Fibroblast of skin of right biceps (primary cell): ENCODE measurements around the gene TENT4B.
A peak's percentile ranks its signal among the peaks of the same experiment; 100 is the strongest.

Experiments used
- DNase-seq: peaks from one replicate; pipeline ENCODE4 v3.0.0-alpha.2; 2013

The TENT4B gene

DNA sequence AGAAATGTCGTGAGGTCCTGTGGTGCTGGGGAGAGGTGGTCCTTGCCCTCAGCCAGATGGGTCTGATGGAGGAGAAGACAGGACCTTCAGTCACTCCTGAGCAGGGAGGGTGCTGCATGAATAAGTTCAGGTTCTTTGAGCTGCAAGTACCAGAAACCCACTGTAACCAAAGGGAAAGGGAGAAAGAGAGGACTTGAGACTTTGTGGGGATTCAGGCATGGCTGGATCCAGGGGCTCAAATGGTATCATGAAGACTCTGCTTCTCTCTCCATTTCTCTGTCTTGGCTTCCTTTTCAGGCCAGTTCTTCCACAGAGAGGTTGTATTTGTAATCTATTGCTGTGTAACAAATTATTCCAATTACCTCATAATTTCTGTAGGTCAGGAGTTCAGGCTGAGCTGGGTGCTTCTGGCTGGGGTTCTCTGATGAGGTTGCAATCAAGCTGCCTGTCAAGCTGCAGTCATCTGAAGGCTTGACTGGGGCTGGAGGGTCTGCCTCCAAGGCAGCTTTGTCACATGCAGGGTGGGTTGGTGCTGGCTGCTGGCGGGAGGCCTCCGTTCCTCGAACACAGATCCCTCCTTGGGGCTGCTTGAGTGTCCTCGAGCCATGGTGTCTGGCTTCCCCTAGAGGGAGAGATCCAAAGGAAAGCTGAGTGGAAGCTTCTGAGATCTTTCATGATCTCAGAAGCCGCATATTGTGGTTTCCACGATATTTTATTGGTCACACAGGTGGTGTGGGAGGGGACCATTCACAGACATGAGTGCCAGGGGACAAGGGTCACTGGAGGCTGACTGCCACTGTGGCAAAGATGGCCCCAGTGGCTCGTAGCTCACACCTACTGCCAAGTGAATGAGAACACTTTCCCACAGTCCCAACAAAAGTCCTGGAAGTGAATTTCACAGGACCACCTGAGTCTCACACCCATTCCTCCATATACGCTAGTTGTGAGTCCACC lies 107.4 kb downstream of the TENT4B start:
- DNase-seq: no peak

DNA sequence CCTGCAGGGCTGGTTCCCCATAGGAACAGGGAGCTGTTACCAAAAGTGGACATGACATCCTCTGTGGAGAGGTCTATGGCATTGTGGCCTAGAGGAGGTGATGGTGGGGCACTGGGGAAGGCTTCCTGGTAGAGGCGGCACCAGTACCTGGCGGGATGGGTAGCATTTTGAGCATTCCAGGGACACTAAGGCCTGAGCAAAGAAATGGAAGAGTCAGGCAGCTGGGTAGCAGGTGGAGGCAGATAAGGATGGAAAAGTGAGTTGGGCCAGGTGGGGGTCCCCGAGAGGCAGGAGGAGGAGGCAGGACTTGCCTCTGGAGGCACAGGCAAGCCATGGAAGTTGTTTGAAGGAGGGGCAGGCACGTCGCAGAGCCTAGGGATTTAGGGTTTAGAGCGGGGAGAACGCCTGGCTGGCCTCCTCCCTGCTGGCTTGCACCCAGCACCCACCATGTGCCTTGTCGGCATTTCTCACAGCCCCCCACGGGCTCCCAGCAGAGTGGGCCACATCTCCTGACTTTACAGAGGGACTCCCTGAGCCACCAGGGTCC lies 108.1 kb downstream of the TENT4B start:
- DNase-seq: no peak

DNA sequence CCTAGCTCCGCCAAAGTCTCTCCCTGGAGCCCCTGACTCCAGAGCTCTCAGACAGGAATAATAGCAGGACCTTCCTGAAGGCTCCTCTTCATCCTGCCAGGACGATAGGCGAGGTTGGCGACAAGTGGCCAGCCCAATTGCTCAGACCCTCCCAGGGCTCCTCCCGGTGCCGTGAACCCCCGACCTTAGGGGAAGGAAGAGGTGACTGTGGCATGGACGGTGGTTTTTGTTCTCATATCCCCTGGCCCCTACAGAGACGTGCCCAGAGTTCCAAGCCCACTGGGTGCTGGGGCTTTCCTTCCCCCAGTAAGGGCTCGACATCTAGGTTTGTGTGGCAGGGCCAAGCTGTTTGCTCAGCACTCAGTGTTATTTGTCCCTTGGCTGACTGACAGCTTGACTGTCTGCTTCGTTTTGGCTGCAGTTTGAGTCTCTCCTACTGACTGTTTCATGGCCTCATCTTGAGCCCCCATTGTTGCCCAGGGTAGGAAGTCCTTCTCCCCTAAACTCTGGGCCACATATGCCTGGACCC lies 108.7 kb downstream of the TENT4B start:
- DNase-seq: no peak

DNA sequence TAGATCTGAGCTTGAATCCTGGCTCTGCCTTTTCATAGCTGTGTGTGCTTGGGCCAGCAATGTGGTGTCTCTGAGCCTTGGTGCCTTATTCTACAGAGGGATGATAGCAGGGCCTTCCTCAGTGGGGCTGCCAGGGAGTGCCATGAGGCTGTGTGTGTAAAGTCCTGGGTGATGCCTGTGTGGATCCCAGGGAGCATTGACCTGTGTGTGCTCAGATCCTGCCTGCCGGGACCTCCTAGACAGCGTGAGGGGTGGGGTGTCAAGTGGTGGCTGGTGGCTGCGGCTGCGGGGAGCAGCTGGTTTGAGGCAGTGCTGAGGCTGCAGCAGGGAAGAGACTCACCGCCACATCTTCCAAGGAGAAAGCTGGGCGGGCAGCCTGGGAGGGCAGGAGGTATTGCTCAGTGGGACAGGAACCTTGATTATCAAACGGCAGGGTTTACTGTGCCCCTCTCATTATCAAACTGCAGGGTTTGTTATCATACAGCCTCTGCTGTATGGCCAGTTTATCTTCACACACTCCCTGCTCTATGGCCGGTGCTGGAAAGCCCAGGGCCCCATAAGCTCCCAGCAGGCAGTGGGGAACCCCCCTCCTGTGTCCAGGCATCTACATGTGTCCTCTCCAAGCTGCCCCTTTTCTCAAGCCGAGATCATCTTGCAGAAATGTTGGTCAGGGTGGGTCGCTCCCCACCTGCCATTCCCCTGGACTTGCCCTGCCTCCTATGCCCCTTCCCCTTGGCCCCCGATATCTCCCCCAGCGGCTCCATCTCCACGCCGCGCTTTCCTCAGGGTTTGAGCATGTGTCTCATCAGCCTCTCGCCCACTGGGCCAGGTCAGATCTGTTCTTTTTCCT lies 110.2 kb downstream of the TENT4B start:
- DNase-seq: no peak

DNA sequence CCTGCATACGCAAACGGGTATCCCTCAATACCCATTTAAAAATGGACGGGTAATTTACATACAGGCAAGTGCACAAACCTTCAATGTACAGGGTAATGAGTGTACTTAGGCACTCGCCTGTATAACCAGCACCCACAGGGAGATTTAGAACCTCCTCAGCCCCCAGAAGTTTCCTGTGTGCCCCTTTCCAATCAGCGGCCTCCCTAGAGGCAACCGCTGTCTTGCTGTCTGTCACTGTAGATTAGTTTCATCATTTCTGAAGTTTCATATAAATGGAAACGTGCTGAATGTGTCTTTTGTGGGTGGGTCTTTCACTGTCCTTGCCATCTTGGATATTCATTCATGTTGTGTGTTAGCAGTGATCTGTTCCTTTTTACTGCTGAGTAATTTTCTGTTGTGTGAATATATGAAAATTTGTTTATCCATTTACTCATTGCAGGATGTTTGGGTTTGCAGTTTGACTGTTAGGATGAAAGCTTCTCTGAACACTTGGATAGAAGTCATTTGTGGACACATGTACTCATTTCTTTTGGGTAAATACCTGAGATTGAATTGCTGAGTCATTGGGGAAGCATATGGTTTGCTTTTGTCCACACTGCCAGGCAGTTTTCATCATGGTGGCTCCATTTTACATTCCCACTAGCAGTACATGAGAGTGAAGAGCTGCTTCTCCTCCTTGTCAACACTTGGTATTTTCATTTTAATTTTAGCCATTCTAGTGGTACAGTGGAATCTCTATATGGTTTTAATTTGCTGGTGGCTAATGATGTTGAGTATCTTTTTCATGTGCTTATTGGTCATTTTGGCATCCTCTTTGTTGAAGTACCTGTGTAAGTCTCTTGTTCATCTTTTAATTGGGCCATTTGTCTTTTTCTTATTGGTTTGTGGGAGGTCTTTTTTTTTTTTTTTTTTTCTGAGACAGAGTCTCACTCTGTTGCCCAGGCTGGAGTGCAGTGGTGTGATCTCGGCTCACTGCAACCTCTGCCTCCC lies 111.1 kb downstream of the TENT4B start:
- peak; percentile 58 for DNase-seq

DNA sequence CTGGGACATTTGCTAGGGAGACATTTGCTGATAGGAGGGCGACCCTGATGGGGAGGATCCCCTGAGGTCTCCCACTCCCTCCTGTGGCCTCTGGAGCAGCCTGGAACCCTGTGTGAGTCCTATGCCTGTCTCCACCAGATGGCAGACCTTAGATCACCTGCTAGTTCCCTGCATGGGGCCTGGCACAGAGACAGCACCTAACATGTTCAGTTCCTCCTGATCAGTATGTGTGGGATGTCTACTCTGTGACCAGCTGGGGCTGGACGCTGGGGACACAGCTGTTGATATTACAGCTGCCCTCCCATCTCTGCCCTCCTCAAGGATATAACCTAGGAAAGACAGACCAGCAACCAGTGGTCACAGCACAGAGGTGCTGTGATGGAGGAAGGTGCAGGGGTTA lies 112.2 kb downstream of the TENT4B start:
- DNase-seq: no peak

DNA sequence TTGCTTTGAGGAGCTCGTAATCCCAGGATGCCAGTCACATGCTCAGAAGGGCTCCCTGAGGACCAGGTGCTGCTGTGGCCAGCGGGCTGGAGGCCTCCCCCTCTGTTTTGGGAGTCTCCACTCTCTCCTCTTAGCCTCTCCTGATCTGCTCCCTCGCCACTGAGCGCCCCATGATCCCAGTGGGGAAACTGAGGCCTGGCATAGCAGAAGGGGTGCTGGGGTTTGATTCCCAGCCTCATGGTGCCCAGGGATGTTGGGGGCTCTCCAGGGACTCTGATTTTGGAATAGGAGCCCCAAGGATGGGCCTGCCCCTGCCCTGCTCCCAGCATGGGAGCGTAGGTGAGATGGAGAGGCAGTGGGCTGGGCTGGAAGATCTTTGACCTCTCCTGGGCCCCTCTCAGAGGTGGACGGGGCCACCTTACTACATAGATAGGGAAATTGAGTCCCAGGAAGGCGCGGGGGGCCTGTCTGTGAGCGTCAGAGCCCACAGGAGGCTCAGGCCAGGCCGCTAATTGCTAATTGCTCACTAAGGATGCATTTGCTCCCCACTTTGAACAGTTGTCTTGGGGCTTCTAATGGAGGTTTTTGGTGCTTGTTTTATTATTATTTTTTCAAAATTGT lies 112.7 kb downstream of the TENT4B start:
- DNase-seq: no peak

DNA sequence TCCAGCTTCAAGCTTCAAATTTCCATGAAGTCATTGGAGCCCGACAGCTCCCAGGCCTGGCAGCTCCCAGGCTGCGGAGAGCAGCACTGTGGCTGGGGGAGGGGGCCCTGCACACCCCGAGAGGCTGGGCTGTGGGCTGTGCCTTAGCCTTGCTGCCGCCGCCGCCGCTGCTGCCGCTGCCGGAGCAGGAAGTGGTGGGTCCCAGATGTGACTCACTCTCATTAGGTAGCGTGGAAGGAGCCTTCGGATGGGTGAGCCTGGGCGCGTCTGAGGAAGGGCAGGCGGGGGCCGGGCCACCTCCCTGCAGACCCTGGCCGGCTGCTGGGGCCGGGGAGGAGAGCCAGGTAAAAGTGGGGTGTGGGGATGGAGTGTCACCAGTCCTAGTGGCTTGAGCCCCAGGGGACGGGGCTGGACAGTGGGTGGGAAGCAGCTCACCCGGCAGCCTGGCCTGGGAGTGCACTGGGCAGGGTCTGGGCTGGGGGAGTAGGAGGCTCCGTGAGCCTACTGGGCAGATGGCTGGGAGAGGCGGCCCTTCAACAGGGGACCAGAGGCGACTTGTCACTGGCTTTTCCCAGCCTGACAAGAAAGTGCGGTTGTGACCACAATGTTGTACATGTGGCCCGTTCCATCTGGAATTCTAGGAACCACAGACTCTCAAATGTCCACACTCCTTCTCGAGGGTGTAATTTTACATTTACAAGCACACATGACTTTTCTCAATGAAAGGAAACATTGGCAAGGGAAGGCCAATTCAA lies 113.4 kb downstream of the TENT4B start, which contains the start of gene ADCY7:
ADCY7 (plus strand) TSS at position 215 of the 755 bp plus-strand sequence. CDS start 21,629 bp downstream, outside the sequence.
- DNase-seq: peak; percentile 93

DNA sequence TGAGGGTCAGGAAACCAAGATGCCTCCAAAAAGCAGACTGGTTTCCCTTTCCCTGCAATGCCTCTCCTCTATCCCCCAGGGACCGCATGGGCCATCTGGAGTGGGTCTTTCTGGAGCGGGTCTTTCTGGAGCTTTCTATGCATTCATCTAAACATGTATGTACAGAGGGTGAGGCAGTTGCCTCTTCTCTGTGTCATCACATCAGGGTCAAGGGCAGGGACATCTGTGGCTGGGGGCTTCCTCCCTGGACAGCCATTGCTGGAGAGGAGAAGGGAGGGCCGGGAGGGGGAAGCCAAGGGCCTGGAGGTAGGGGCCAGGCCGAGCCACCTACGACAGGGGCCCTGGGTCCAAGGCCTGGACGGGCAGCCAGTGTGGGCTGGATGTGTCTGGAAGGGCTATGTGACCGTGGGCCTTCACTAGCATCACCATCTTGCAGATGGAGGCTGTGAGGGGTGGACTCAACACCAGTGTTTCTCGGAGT lies 114.1 kb downstream of the TENT4B start:
- no peak for DNase-seq

DNA sequence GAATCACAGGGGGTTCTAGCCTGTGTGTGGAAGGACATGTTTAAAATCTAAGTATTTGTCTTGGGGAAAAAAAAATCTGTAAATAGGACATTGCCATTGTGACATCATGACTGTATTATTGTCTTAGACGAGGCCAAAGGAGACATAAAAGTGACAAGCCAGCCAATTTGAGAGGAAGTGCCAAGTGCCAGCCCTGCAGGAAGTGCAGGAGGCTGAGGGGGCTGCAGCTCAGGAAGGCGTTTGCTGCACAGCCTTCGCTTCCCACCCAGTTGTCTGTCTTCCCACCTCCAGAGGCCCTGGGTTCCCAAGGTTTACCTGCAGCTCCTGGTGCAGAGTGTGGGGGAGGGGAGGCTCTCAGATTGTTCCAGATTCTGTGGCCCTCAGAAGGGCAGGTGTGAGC lies 114.5 kb downstream of the TENT4B start:
- DNase-seq: no peak

DNA sequence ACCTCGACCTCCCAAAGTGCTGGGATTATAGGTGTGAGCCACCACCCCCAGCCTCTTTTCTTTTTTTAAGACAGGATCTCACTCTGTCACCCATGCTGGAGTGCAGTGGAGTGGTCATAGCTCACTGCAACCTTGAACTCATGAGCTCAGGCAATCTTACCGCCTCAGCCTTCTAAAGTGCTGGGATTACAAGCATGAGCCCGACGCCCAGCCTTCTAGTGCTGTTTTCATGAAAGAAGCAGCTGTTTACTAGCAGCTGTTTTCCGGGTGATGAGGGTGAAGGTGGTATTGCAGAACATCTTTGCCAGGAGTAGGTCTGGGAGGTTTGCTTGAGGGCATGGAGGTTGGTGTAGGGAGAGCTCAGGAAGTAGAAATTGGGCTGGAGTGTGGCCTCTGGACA lies 115.2 kb downstream of the TENT4B start:
- DNase-seq: no peak

DNA sequence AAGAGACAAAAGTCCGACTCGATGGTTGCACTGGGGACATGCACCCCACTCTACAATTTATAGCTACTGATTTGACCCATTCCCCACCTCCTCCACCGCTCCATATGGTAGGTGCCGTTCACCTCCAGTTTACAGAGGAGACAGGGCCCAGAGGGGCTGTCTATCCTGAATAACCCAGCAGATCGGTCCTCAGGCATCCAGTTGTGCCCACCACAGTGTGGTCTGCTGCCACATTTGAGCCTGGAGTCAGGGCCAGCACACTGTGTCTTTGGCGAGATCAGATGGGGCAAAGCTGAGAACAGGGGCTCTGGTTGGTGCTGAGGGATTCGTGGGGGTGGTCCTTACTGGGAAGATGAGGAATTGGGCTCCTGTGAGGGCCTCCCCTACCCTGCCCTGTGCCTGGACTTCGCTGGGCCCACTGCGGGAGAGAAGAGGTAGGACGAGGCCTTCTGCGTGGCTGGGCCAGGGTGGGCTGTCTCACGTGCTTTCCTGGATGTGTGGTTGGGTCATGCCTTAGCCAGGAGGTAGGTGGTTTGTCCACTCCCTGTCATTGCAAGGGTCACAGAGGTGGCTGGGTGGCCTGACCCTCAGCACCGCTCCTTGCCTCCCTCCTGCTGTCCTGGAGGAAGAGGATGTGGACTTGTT lies 116.1 kb downstream of the TENT4B start:
- no peak for DNase-seq

DNA sequence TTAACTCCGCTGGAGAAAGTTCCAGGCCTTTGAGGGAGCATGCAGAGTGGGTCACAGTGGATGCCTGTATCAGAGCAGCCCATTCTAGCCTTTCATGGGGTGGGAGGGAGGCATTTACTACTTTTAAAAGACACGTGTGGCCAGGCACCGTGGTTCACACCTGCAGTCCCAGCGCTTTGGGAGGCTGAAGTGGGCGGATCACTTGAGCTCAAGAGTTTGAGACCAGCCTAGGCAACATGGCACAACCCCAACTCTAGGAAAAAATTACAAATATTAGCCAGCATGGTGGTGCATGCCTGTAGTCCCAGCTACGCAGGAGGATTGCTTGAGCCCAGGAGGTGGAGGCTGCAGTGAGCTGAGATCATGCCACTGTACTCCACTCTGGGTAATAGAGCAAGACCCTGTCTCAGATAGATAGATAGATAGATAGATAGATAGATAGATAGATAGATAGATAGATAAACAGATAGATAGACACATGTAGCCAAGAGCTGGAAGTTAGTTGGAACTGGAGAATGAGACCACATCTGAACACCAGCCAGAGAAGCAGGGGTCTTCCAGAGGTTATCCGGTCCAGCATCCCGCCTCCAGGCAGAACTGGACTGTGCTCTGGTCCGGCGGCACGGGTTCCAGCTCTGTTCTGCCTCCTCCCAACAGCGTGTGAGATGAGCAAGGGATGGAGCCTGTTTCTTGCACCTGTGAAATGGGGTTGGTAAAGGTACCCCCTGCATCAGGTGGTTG lies 116.8 kb downstream of the TENT4B start:
- no peak for DNase-seq

DNA sequence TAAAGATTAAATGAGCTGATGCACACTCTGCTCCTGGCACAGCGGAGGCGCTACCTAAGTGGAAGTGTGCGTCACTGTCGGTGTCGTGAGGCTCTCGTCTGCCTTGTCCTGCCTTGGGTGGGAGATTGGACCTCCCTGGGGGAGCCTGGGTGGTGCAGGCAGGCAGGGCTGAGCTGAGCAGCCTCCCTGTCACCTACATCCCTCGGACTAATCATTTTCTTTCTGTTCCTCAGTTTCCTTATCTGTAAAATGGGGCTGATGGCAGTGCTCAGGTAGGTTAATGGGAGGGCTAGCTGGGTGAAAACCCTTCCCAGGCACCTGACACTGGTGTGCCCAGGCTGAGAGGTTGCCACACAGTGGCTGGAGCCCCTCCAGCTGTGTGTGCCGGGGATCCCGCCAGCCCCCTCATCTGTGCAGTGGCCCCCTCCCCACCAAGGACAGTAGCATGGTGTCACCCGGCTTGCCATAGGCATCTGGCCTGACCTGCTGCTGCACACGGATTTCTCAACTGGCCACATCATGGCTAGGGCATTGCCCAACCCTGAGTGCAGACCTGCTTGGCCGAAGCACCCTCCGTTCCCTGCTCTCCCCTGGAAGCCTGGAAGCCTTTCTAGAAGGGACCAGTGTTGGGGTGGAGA lies 117.5 kb downstream of the TENT4B start:
- DNase-seq: no peak

DNA sequence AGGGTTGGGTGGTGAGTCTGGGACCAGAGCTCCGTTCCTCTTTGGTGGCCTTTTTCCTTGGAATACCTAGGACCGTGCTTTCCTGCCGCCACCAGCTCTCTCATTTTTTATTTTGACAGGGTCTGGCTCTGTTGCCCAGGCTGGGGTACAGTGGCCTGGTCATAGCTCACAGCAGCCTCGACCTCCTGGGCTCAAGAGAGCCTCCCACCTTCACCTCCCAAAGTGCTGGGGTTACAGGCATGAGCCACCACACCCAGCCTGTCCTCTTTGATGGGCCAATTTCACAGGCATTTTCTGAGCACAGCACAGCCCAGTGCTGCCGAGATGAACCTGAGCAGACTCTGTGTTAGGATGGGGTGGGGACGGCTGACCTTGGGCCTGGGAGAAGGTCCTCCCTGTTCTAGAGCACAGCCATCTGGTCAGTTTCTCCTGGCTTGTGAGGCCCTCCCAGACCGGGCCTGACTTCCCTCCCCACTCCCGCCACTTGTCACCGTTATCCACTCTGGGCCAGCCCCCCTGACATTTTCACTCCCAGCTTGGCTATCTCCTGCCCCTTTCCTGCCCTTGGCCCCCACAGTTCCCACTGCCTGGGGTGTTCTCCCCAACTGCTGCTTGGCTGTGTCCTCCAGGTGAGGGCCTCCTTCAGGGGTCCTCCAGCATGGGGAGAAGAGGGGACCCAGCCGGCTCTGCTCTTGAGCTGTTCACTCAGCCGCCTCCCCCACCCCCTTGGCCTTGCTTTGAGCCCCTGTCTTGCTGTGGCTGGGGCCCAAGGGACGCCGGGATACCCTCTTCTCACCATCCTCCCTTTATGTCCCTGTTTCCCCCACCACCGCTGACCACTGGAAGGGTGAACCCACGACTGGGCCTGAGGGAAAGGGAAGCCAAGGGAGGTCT lies 118.3 kb downstream of the TENT4B start:
- no peak for DNase-seq

DNA sequence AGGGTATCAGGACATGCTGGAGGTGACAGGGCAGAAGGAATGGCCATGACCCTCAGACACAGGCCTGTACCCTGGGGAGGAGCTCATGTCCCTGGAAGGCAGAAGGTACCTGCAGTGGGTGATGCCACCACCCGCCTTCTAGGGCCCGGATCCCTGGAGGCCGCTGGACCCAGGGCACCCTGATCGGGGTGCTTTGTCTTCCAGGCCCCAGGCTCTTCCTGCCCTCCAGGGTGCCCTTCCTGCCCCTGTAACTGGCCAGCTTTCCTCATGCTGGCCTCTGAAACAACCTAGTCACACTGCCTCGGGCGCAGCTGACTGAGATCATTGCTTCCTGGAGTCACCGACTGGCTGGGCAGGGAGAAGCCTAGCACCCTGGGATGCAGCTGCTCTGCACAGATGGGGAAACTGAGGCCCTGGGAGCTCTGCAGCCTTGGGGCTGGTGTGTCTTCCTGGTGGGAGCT lies 119.0 kb downstream of the TENT4B start:
- no peak for DNase-seq

DNA sequence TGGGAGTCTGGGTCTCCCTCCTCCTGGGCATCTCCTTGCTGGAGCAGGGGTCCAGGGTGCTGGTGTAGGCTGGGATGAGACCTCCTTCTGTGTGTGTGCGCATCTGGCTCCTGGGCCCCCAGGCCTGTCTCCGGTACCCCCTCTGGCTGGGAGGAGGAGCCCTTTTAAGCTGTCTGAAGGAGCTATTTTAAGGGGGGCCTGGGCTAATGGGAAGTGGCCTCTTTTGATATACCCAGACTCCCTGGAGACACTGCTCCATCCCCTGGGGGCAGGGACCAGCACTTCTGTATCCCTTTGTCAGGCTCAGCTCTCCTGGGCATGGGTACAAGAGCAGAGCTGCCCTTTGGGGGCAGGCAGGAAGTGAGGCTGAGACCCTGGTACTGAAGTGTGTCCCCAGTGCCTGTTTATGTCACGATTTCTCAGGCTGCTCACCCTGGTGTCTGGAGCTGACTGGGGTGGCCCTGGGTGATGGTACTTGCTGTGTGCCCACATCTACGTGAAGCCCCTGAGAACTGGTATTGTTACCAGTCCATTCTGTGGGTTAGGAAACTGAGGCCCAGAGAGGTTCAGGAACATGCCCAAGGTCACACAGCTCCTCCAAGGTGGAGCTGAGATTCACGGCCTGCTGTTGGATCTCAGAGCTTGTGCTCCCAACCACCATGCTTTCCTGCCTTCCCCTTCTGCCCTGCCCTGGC lies 119.7 kb downstream of the TENT4B start:
- no peak for DNase-seq
